Neuronal stem cell (in vitro differentiated cells): Measurements from ENCODE around the gene METRNL.
"Not testable (repeated sequence)": the region's sequence is repeated elsewhere in the genome, so short reads cannot be mapped to it uniquely, and the experiment has no call there.

Experiments
- DNase-seq: peaks from one replicate; pipeline ENCODE4 v3.0.0-alpha.2; 2013; ENCODE audit warnings: low spot score
- H2AFZ ChIP-seq: one replicate; pipeline ENCODE4 v1.6.1; 2013; ENCODE audit warnings: mild to moderate bottlenecking, low read length, inconsistent platforms
- H2AK5ac ChIP-seq: 2 replicates; pipeline ENCODE4 v1.6.1; 2013; ENCODE audit warnings: low read depth, mild to moderate bottlenecking, inconsistent platforms, low read length, moderate library complexity, mixed read lengths
- H2BK120ac ChIP-seq: 2 replicates; pipeline ENCODE4 v1.6.1; 2013; ENCODE audit warnings: low read depth, mild to moderate bottlenecking, inconsistent platforms, low read length, moderate library complexity, mixed read lengths
- H2BK12ac ChIP-seq: one replicate; pipeline ENCODE4 v1.6.1; 2013; ENCODE audit warnings: low read length, inconsistent platforms
- H2BK15ac ChIP-seq: 2 replicates; pipeline ENCODE4 v1.6.1; 2013; ENCODE audit warnings: mild to moderate bottlenecking, low read length, inconsistent platforms, mixed read lengths
- H2BK5ac ChIP-seq: one replicate; pipeline ENCODE4 v1.6.1; 2013; ENCODE audit warnings: inconsistent platforms, mild to moderate bottlenecking, low read length, moderate library complexity
- H3K14ac ChIP-seq: one replicate; pipeline ENCODE4 v1.6.1; 2013; ENCODE audit warnings: low read length, inconsistent platforms
- H3K18ac ChIP-seq: 2 replicates; pipeline ENCODE4 v1.6.1; 2013; ENCODE audit warnings: low read length, inconsistent platforms
- H3K23ac ChIP-seq: 2 replicates; pipeline ENCODE4 v1.6.1; 2013; ENCODE audit warnings: low read depth, mild to moderate bottlenecking, mixed read lengths, low read length, inconsistent platforms; ENCODE audit not compliant: poor library complexity
- H3K27ac ChIP-seq: replicated peaks from 3 replicates; pipeline ENCODE4 v1.5.1; 2013; ENCODE audit warnings: low read length, inconsistent platforms
- H3K27me3 ChIP-seq, 3 experiments: 2 replicates each; pipeline ENCODE4 v1.6.1; 2013; ENCODE audit warnings: low read length in 3 of 3, mild to moderate bottlenecking in 2 of 3, inconsistent platforms in 1 of 3, low read depth in 1 of 3, mixed read lengths in 1 of 3, moderate library complexity in 1 of 3; ENCODE audit not compliant: control insufficient read depth in 3 of 3, insufficient read depth in 3 of 3
- H3K36me3 ChIP-seq, 2 donors: replicated peaks in 1 of 2; 2 replicates each; pipeline ENCODE4 v1.6.1; 2013; ENCODE audit warnings: low read length in 2 of 2; ENCODE audit not compliant: control insufficient read depth in 2 of 2, insufficient read depth in 2 of 2
- H3K4ac ChIP-seq: 2 replicates; pipeline ENCODE4 v1.6.1; 2013; ENCODE audit warnings: inconsistent platforms, mild to moderate bottlenecking, low read length, moderate library complexity
- H3K4me1 ChIP-seq, 2 donors: 1 replicate in 1 of 2; 2 replicates in 1 of 2; pipeline ENCODE4 v1.6.1; 2013; ENCODE audit warnings: low read length in 2 of 2, low read depth in 1 of 2; ENCODE audit not compliant: control insufficient read depth in 2 of 2, insufficient read depth in 1 of 2
- H3K4me2 ChIP-seq: one replicate; pipeline ENCODE4 v1.6.1; 2013; ENCODE audit warnings: mild to moderate bottlenecking, low read length, inconsistent platforms; ENCODE audit not compliant: insufficient read depth, poor library complexity, severe bottlenecking
- H3K4me3 ChIP-seq, 2 donors: 2 replicates each; pipeline ENCODE4 v1.5.1; 2013; ENCODE audit warnings: low read length in 2 of 2, mild to moderate bottlenecking in 2 of 2, inconsistent platforms in 1 of 2, moderate library complexity in 1 of 2
- H3K79me1 ChIP-seq: one replicate; pipeline ENCODE4 v1.6.1; 2013; ENCODE audit warnings: low read depth, mild to moderate bottlenecking, inconsistent platforms, low read length, moderate library complexity
- H3K9ac ChIP-seq: one replicate; pipeline ENCODE4 v1.6.1; 2013; ENCODE audit warnings: mild to moderate bottlenecking, low read depth, low read length, inconsistent platforms; ENCODE audit not compliant: poor library complexity
- H3K9me3 ChIP-seq, 2 donors: replicated peaks in 1 of 2; 2 replicates each; pipeline versions ENCODE3 to v1.6.1; 2013; ENCODE audit warnings: low read length in 2 of 2, mild to moderate bottlenecking in 2 of 2, inconsistent platforms in 1 of 2, low read depth in 1 of 2, mixed read lengths in 1 of 2, moderate library complexity in 1 of 2; ENCODE audit not compliant: control insufficient read depth in 2 of 2, insufficient read depth in 1 of 2
- H4K8ac ChIP-seq: one replicate; pipeline ENCODE4 v1.6.1; 2013; ENCODE audit warnings: low read depth, mild to moderate bottlenecking, inconsistent platforms, low read length, moderate library complexity
- H4K91ac ChIP-seq: one replicate; pipeline ENCODE4 v1.6.1; 2013; ENCODE audit warnings: low read length, low read depth, mild to moderate bottlenecking, inconsistent platforms; ENCODE audit not compliant: poor library complexity
- WGBS, 2 donors: extraction: QIAGEN DNeasy Blood & Tissue Kit; methylation state at CpG; one replicate each; pipeline ENCODE4 v1.1.7; 2013; ENCODE audit warnings: missing lambda C conversion rate in 2 of 2, mixed read lengths in 1 of 2; ENCODE audit not compliant: insufficient read length in 2 of 2, insufficient replicate concordance in 1 of 2; ENCODE audit errors: extremely low coverage in 2 of 2; 5-methylcytosine and 5-hydroxymethylcytosine counted together

Gene METRNL

GRCh38 chr17:83036666-83037065 lies 42.7 kb upstream of the METRNL start:
- peaks cover 1 to 51% of the 10 kb centered on the region in 2 donors for H3K36me3 ChIP-seq
- H3K4me2 ChIP-seq, result no peak overlapping the region
- H2BK120ac ChIP-seq, result no peak overlapping the region
- H2BK12ac ChIP-seq, result peak overlapping the region; percentile 47
- no peak overlapping the region for H3K27ac ChIP-seq
- no peak overlapping the region for H2BK15ac ChIP-seq
- H3K4me1 ChIP-seq, result peaks cover 10 to 15% of the 10 kb centered on the region in 2 donors
- H3K18ac ChIP-seq, result peak overlapping the region; percentile 31
- peak overlapping the region; percentile 13 for H2AK5ac ChIP-seq
- no peaks in the 10 kb centered on the region for H3K79me1 ChIP-seq
- H3K9me3 ChIP-seq, result peaks cover 11 to 27% of the 10 kb centered on the region in 2 donors
- no peaks in the 10 kb centered on the region for H3K27me3 ChIP-seq
- H3K23ac ChIP-seq, result no peak overlapping the region
- DNase-seq, result no peak
- no CpG with 5 or more reads among the region's 7 CpGs for WGBS, 2 donors
- H4K91ac ChIP-seq, result peak overlapping the region; percentile 93
- no peak overlapping the region for H4K8ac ChIP-seq
- no peak overlapping the region for H3K14ac ChIP-seq
- H2BK5ac ChIP-seq, result peak overlapping the region; percentile 22
- H3K4ac ChIP-seq, result peak overlapping the region; percentile 1
- H3K9ac ChIP-seq, result no peak overlapping the region
- H3K4me3 ChIP-seq, result no peak overlapping the region
- no peak overlapping the region for H2AFZ ChIP-seq

GRCh38 chr17:83037084-83037873 lies 42.1 kb upstream of the METRNL start:
- Histone ChIP-seq H3K27ac (peak overlapping the region; percentile 86), H3K23ac (no peak overlapping the region), H3K9ac (peak overlapping the region; percentile 73), H3K4me1 (peaks cover 10 to 15% of the 10 kb centered on the region in 2 donors), H2BK15ac (peak overlapping the region; percentile 22), H4K91ac (peak overlapping the region; percentile 93), H3K18ac (peak overlapping the region; percentile 96), H3K9me3 (peaks cover 13 to 32% of the 10 kb centered on the region in 2 donors), H2AK5ac (peak overlapping the region; percentile 81), H2BK120ac (peak overlapping the region; percentile 53), H2AFZ (peak overlapping the region; percentile 72), H3K27me3 (no peaks in the 10 kb centered on the region), H3K36me3 (peaks cover 4 to 56% of the 10 kb centered on the region in 2 donors), H3K4me2 (no peak overlapping the region), H3K4ac (peak overlapping the region; percentile 76), H2BK12ac (peak overlapping the region; percentile 94), H4K8ac (no peak overlapping the region), H3K4me3 (no peak overlapping the region), H3K14ac (no peak overlapping the region), H3K79me1 (no peaks in the 10 kb centered on the region), H2BK5ac (peak overlapping the region; percentile 22)
- WGBS, 2 donors, result no CpG with 5 or more reads among the region's 30 CpGs
- DNase-seq, result peak; percentile 23

- no peak overlapping the region for H3K14ac ChIP-seq
- no peak overlapping the region for H2AK5ac ChIP-seq
- peak overlapping the region; percentile 86 for H3K27ac ChIP-seq
- no peak overlapping the region for H2BK12ac ChIP-seq
- H2BK15ac ChIP-seq, result peak overlapping the region; percentile 22
- H3K4ac ChIP-seq, result no peak overlapping the region
- peak overlapping the region; percentile 72 for H2AFZ ChIP-seq
- H2BK5ac ChIP-seq, result no peak overlapping the region
- no peak overlapping the region for H3K9ac ChIP-seq
- no peak overlapping the region for H4K8ac ChIP-seq
- H3K27me3 ChIP-seq, result no peaks in the 10 kb centered on the region
- H3K4me1 ChIP-seq, result peaks cover 10 to 15% of the 10 kb centered on the region in 2 donors
- H3K9me3 ChIP-seq, result peaks cover 13 to 37% of the 10 kb centered on the region in 2 donors
- H3K36me3 ChIP-seq, result peaks cover 4 to 56% of the 10 kb centered on the region in 2 donors
- H3K4me3 ChIP-seq, result no peak overlapping the region
- no peak overlapping the region for H4K91ac ChIP-seq
- DNase-seq, result no peak
- no peak overlapping the region for H3K4me2 ChIP-seq
- no peaks in the 10 kb centered on the region for H3K79me1 ChIP-seq
- no peak overlapping the region for H3K23ac ChIP-seq
- H2BK120ac ChIP-seq, result no peak overlapping the region
- peak overlapping the region; percentile 19 for H3K18ac ChIP-seq
- no CpG with 5 or more reads among the region's 9 CpGs for WGBS, 2 donors
Measured at GRCh38 chr17:83037874-83038165, 41.6 kb upstream of the METRNL start.

- H3K79me1 ChIP-seq, H2BK5ac ChIP-seq, H2AFZ ChIP-seq, H3K27me3 ChIP-seq, DNase-seq, H2AK5ac ChIP-seq, H2BK15ac ChIP-seq, H3K4me3 ChIP-seq, H3K14ac ChIP-seq, H3K9ac ChIP-seq, H3K4ac ChIP-seq, H3K4me2 ChIP-seq, H4K91ac ChIP-seq, H3K27ac ChIP-seq, H3K18ac ChIP-seq, H3K23ac ChIP-seq, H2BK120ac ChIP-seq, H4K8ac ChIP-seq: not testable (repeated sequence)
- Histone ChIP-seq H3K4me1 (peaks cover 10 to 15% of the 10 kb centered on the region in 2 donors), H3K36me3 (peaks cover 4 to 56% of the 10 kb centered on the region in 2 donors), H2BK12ac (peak overlapping the region; percentile 63), H3K9me3 (peaks cover 14 to 47% of the 10 kb centered on the region in 2 donors)
- no CpG with 5 or more reads among the region's 24 CpGs for WGBS, 2 donors
Measured at GRCh38 chr17:83038983-83039382, 40.4 kb upstream of the METRNL start.
